ENCODE data around the gene MYOCOS.

DNA sequence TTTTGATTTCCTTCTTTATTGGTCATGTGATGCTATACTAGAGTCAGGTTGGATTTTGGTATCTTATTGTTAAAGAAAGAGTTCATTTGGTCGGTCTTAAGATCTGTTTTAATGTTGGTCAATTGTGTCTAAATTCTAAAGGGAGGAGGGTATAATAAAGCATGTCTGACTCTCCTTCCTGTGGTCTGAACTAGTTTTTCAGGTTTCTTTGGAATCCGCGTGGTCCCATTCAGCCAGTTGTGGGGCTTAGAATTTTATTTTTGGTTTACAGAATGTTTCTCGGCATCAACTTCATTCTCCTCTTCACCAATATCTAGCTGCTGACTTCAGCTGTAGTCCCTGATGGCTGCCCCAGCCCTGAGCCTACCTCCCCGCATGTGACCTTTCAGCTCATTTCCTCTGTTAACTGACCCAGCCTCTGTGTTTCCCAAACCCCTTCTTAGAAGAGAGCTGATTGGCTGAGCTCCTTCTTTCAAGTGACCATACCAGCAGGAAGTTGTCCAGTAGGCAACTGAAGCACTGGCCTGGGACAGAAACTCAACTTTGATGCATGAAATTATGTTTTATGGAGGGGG is 39.1 kb downstream of the MYOCOS start:
- TF ChIP-seq POLR2A (IDR thresholded peaks at IDR 0.05; ENCODE audit: borderline replicate concordance, extremely low read depth, insufficient read depth, insufficient read length) (no peak), SIN3A (IDR thresholded peaks at IDR 0.05; ENCODE audit: low read depth) (no peak)
- TF ChIP-seq, protein P1, sequence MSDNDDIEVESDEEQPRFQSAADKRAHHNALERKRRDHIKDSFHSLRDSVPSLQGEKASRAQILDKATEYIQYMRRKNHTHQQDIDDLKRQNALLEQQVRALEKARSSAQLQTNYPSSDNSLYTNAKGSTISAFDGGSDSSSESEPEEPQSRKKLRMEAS (IDR thresholded peaks at IDR 0.05): no peak
- TF ChIP-seq, protein P2, sequence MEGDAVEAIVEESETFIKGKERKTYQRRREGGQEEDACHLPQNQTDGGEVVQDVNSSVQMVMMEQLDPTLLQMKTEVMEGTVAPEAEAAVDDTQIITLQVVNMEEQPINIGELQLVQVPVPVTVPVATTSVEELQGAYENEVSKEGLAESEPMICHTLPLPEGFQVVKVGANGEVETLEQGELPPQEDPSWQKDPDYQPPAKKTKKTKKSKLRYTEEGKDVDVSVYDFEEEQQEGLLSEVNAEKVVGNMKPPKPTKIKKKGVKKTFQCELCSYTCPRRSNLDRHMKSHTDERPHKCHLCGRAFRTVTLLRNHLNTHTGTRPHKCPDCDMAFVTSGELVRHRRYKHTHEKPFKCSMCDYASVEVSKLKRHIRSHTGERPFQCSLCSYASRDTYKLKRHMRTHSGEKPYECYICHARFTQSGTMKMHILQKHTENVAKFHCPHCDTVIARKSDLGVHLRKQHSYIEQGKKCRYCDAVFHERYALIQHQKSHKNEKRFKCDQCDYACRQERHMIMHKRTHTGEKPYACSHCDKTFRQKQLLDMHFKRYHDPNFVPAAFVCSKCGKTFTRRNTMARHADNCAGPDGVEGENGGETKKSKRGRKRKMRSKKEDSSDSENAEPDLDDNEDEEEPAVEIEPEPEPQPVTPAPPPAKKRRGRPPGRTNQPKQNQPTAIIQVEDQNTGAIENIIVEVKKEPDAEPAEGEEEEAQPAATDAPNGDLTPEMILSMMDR (IDR thresholded peaks at IDR 0.05 in 2 of 3, conservative IDR thresholded peaks at IDR 0.05 in 1 of 3; ENCODE audit: borderline replicate concordance in 1 of 3, insufficient read depth in 1 of 3, low read depth in 2 of 3, low read length in 2 of 3): no peak
